Pancreas (tissue), 10 donors: ENCODE results near the gene NUAK2. TPM values are rescaled to one million over a fixed set of nuclear protein-coding genes. Genes with fewer than 3 reads are reported as not detected.

Experiments
- ATAC-seq, 4 donors: fragments of 200-7000 bp; cut with Tn5 transposase; one replicate each; pipeline versions ENCODE4 v1.8.0 to v1.9.1; 2020; ENCODE audit warnings: mild to moderate bottlenecking in 4 of 4, moderate library complexity in 4 of 4
- DNase-seq, 6 donors: peaks; one replicate each; pipeline ENCODE4 v3.0.0-alpha.2; 2020
- FAIRE-seq: peaks from 2 replicates; lab custom pipeline; 2012; peaks lifted over from hg19 to GRCh38; lab: Jason Lieb, UNC
- H3K27ac ChIP-seq, 4 donors: fragments of 200-600 bp; sonication (generic); 1 replicate in 3 of 4; 2 replicates in 1 of 4; pipeline versions ENCODE4 v1.5.0 to v1.8.0; 2020
- H3K27me3 ChIP-seq, 4 donors: fragments of 200-600 bp; one replicate each; pipeline ENCODE4 v1.8.0; 2021
- H3K36me3 ChIP-seq, 3 donors: fragments of 200-600 bp; sonication (generic) in 1 of 3; one replicate each; pipeline versions ENCODE4 v1.5.0 to v1.8.0; 2020 to 2021
- H3K4me1 ChIP-seq, 3 donors: fragments of 200-600 bp; one replicate each; pipeline ENCODE4 v1.8.0; 2021
- H3K4me3 ChIP-seq, 4 donors: fragments of 200-600 bp; sonication (generic) in 2 of 4; one replicate each; pipeline versions ENCODE4 v1.5.0 to v1.8.0; 2020 to 2021
- H3K9me3 ChIP-seq, 4 donors: fragments of 200-600 bp; one replicate each; pipeline ENCODE4 v1.8.0; 2021
- WGBS, 2 donors: extraction: QIAGEN DNeasy Blood & Tissue Kit; methylation state at CpG; one replicate each; pipeline ENCODE4 v1.1.7; 2013; 5-methylcytosine and 5-hydroxymethylcytosine counted together
- intact Hi-C, 3 donors: fragments of 100-400 bp; cut with DNase I; formaldehyde crosslinking; loops; one replicate each; pipeline versions ENCODE4 v1.11.1 to v1.14.2; 2022
- polyA plus RNA-seq, 2 donors: library from polyadenylated mRNA; stranded (reverse); fragments of 200-250 nt; gene quantifications; one replicate each; pipeline ENCODE4 v1.2.3, GENCODE V29; 2013
- total RNA-seq, 6 donors: library from RNA; stranded (reverse); fragmentation: NEBNext Ultra II Directional in 4 of 6; extraction: Animal tissue kit (Norgen Biotek cat#: 25700) in 4 of 6; gene quantifications; one replicate each; pipeline versions ENCODE4 v1.2.1 to v1.2.4, GENCODE V29; 2021 to 2023
- TF ChIP-seq, protein P1 (sequence below), 4 donors: fragments of 200-600 bp; sonication (generic) in 3 of 4; IDR thresholded peaks; one replicate each; pipeline versions ENCODE4 v1.5.0 to v1.8.0; 2021; ENCODE audit warnings: antibody characterized with exemption in 4 of 4
- donor health status: healthy with polysubstance abuse.
- donor health status: DM: no; HTN: no; CAD: no; lungs with moderate emphysema.
- donor health status: DM: no; HTN: no; CAD: no.
- donor health status: control.
- donor health status: control.
- donor health status: Bipolar disorder and iron deficiency.
- donor health status: DM: yes; HTN: yes; CAD: no.
- donor health status: DM: no; HTN: no; CAD: no.
- donor health status: DM: no; HTN: no; CAD: no.
- donor health status: DM: yes; HTN: yes; CAD: no.

The NUAK2 gene
- total and polyA plus RNA-seq, 8 donors: 6.3 to 14.4 (median 8.6) TPM

DNA sequence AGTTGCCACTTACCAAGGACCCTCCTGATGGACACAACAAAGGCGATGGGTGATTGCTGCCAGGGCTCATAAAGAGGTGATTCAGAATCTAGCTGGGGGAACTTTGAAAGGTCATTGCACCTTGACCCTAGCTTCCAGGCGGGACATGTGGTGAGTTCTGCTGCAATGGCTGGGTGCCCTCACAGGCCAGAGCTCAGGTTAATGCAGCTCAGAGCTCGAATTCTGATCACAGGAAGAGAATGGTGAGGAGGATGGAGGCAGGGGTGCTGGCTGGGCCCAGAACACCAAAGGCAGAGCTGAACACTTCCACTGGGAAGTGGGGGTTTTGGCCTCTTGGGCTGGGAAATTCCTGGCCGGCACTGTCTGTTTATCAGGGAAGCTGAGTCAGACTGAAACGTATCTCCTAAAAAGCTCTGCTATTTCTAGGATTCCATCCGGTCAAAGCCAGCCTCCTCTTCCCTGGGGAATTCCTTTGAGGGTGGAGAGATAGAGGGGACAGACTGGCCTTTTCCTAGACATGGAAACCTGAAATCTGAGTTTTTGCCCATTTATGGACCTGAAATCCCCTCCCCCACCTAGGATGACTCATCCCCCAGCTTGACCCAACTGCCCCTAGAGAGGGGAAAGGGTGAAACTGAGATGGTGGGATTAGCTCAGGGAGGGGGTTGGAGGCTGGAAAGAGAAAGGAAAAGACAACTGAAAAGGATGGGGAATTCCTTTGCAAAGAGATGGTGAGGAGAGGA lies 27.2 kb downstream of the NUAK2 start:
- TF ChIP-seq, protein P1, sequence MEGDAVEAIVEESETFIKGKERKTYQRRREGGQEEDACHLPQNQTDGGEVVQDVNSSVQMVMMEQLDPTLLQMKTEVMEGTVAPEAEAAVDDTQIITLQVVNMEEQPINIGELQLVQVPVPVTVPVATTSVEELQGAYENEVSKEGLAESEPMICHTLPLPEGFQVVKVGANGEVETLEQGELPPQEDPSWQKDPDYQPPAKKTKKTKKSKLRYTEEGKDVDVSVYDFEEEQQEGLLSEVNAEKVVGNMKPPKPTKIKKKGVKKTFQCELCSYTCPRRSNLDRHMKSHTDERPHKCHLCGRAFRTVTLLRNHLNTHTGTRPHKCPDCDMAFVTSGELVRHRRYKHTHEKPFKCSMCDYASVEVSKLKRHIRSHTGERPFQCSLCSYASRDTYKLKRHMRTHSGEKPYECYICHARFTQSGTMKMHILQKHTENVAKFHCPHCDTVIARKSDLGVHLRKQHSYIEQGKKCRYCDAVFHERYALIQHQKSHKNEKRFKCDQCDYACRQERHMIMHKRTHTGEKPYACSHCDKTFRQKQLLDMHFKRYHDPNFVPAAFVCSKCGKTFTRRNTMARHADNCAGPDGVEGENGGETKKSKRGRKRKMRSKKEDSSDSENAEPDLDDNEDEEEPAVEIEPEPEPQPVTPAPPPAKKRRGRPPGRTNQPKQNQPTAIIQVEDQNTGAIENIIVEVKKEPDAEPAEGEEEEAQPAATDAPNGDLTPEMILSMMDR (IDR thresholded peaks at IDR 0.05): no peak
- FAIRE-seq (no peak), ATAC-seq (peak in 3 of 4 donors; percentile 6 to 71 (median 59))

DNA sequence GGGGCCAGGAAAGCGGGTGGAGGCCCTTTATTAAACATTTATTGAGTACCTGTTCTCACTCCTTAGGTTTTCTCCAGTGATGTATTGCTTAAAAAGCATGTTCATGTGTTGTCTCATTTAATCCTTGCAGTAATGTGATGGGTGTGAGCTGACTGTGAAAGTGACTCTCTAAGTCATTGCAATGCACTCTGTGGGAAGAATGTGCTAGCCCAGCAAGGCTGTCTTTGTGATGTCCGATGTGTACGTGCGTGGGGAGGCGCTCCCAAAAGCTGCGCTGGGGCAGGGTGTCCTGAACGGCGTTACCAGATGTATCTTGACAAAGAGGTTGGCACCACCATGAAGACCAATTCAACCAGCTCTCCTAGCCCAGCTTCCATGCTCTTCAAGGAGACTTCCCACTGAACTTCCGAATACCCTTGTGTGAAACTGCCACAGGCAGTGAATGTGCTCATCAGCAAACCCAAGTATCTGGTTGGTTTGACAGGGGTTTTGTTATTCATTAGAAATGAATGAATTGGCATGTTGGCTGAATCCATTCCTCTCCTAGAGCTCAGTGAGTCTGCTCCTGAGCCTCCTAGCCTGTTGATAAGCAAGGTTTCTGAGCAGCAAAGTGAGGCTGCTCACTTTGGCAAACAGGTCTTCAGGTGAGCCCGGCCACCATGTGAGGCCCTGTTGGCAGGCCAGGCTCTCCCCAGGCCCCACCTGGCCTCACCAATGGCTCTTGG lies 28.0 kb downstream of the NUAK2 start:
- TF ChIP-seq, protein P1 (IDR thresholded peaks at IDR 0.05): no peak
- intact Hi-C loops: no loop called here
- Histone ChIP-seq H3K4me1 (peaks cover 0 to 10% (median 0%) of the 10 kb centered on the region in 3 donors), H3K36me3 (no peaks in the 10 kb centered on the region), H3K27me3 (no peaks in the 10 kb centered on the region), H3K27ac (peak overlapping the region in 2 of 4 donors; percentile 61 to 69), H3K9me3 (no peaks in the 10 kb centered on the region), H3K4me3 (no peak overlapping the region)
- DNase-seq (peak in 1 of 6 donors; percentile 17), FAIRE-seq (no peak), ATAC-seq (no peak)
- 96% methylated on average over 10 of the region's 10 CpGs for WGBS, 2 donors

More for the DNA sequence above, 27.2 kb downstream of the NUAK2 start:
- H3K36me3 ChIP-seq: no peaks in the 10 kb centered on the region
- 61 to 72% methylated on average over 6 of the region's 6 CpGs for WGBS, 2 donors
- peaks cover 0 to 10% (median 0%) of the 10 kb centered on the region in 3 donors for H3K4me1 ChIP-seq
- intact Hi-C loops: no loop called here
- H3K9me3 ChIP-seq: no peaks in the 10 kb centered on the region
- H3K4me3 ChIP-seq: no peak overlapping the region
- H3K27ac ChIP-seq: peak overlapping the region in 2 of 4 donors; percentile 61 to 69
- H3K27me3 ChIP-seq: no peaks in the 10 kb centered on the region
- peak in 1 of 6 donors; percentile 15 for DNase-seq

DNA sequence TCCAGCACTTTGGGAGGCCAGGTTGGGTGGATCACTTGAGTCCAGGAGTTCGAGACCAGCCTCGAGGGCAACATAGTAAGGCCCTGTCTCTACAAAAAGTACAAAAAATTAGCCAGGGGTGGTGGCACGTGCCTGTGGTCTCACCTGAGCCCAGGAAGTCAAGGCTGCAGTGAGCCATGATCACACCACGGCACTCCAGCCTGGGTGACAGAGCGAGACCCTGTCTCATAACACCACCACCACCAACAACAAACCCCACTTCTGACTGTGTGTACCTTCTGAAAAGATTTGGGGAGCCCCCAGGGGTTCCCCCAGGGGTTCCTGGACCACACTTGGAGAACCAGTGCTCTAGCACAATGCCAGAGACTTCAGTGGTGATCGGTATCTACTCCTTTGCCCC lies 29.9 kb downstream of the NUAK2 start:
- Histone ChIP-seq H3K4me3 (no peak overlapping the region), H3K36me3 (no peaks in the 10 kb centered on the region), H3K9me3 (no peaks in the 10 kb centered on the region), H3K4me1 (peaks cover 0 to 10% (median 0%) of the 10 kb centered on the region in 3 donors), H3K27ac (no peak overlapping the region), H3K27me3 (no peaks in the 10 kb centered on the region)
- no peak for FAIRE-seq
- 91 to 98% methylated on average over 6 of the region's 6 CpGs for WGBS, 2 donors
- intact Hi-C loops: no loop called here
- ATAC-seq: no peak
- TF ChIP-seq, protein P1 (IDR thresholded peaks at IDR 0.05): no peak
- peak in 1 of 6 donors; percentile 5 for DNase-seq

DNA sequence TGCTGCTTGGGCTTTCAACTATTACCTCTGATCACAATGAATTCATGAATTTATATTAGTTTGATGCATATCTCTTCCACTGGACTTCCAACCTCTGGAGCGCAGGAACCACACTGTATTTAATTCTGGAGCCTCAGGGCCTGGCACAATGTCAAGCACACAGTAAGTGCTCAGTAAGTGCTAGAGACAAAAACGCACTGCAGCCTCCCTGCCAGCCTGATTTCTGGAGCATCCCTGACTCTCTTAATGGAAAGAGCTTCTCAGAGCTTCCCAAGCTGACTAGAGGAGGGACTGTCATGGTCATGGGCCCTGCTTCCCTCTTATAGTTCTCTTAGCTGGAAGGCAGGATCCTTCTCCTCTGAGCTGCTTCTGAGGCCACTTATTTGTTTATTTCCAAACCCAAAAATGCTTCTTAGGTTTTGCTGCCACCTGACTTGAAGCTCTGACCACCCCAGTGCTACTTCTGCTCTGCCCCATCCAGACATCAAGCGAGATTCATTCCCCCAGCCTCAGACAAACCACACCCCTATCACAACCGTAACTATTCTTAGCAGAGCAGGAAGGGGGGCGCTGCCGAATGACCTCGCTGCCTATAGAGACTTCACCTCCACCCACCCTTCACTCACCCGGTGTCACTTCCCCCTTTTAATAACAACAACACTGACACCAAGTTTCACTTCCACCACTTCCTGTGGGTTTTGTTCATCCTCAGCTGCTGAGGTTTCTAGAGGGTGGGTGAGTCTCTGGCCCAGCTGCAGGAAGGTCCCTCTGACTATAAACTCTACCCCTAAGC lies 33.6 kb downstream of the NUAK2 start:
- peaks cover 0 to 18% (median 0%) of the 10 kb centered on the region in 3 donors for H3K4me1 ChIP-seq
- peak overlapping the region in 1 of 4 donors; percentile 3 for H3K27ac ChIP-seq
- peak in 2 of 6 donors; percentile 13 to 61 for DNase-seq
- TF ChIP-seq, protein P1 (IDR thresholded peaks at IDR 0.05): no peak
- no peak for FAIRE-seq
- intact Hi-C loops: no loop called here
- WGBS, 2 donors: 83 to 93% methylated on average over 8 of the region's 8 CpGs
- no peaks in the 10 kb centered on the region for H3K27me3 ChIP-seq
- H3K4me3 ChIP-seq: no peak overlapping the region
- peak in 3 of 4 donors; percentile 33 to 57 (median 38) for ATAC-seq
- no peaks in the 10 kb centered on the region for H3K36me3 ChIP-seq
- H3K9me3 ChIP-seq: no peaks in the 10 kb centered on the region
